Stomach (tissue), 9 donors: ENCODE data around the gene RALBP1. TPM values are rescaled to one million over a fixed set of nuclear protein-coding genes. Genes with fewer than 3 reads are reported as not detected.

ENCODE experiments used
- DNase-seq, 2 donors: peaks; one replicate each; pipeline versions ENCODE4 v3.0.0 to v3.0.0-alpha.2; 2013 to 2019
- H3K27ac ChIP-seq, 5 donors: fragments of 200-600 bp in 4 of 5; sonication (generic) in 4 of 5; one replicate each; pipeline ENCODE4 v1.5.1; 2013 to 2019; ENCODE audit warnings: mild to moderate bottlenecking in 1 of 5, moderate library complexity in 1 of 5
- H3K27me3 ChIP-seq, 3 donors: fragments of 200-600 bp; sonication (generic); one replicate each; pipeline ENCODE4 v1.5.1; 2017 to 2019; ENCODE audit warnings: mixed run types in 1 of 3
- H3K36me3 ChIP-seq, 4 donors: fragments of 200-600 bp; sonication (generic); 1 replicate in 3 of 4; 2 replicates in 1 of 4; pipeline ENCODE4 v1.5.1; 2016 to 2019
- H3K4me1 ChIP-seq, 4 donors: fragments of 200-600 bp; sonication (generic); one replicate each; pipeline ENCODE4 v1.5.1; 2016 to 2019
- H3K4me3 ChIP-seq, 4 donors: fragments of 200-600 bp; sonication (generic) in 3 of 4; one replicate each; pipeline ENCODE4 v1.5.1; 2016 to 2019; ENCODE audit warnings: mild to moderate bottlenecking in 1 of 4
- H3K9me3 ChIP-seq, 4 donors: fragments of 200-600 bp; sonication (generic); one replicate each; pipeline ENCODE4 v1.5.1; 2016 to 2019
- EP300 ChIP-seq: sonication (generic); formaldehyde crosslinking; IDR thresholded peaks from one replicate; pipeline ENCODE4 v1.6.1; 2017; ENCODE audit warnings: antibody characterized with exemption
- POLR2A ChIP-seq, 4 donors: fragments of 450-650 bp; IDR thresholded peaks; one replicate each; pipeline ENCODE4 v1.6.1; 2016; ENCODE audit warnings: antibody characterized with exemption in 4 of 4, control low read depth in 2 of 4, mild to moderate bottlenecking in 1 of 4, moderate library complexity in 1 of 4
- POLR2AphosphoS5 ChIP-seq, 3 donors: sonication (generic); formaldehyde crosslinking; IDR thresholded peaks; one replicate each; pipeline ENCODE4 v1.6.1; 2016; ENCODE audit warnings: antibody characterized with exemption in 3 of 3
- WGBS, 5 donors: extraction: QIAGEN DNeasy Blood & Tissue Kit in 3 of 5; methylation state at CpG; one replicate each; pipeline versions ENCODE4 v1.1.5 to v1.1.7; 2013 to 2018; 5-methylcytosine and 5-hydroxymethylcytosine counted together
- intact Hi-C: fragments of 100-400 bp; cut with DNase I; formaldehyde crosslinking; loops from one replicate; pipeline ENCODE4 v1.15.1; 2023; ENCODE audit warnings: low total_unique reads
- polyA plus RNA-seq, 3 donors: library from polyadenylated mRNA; stranded (reverse); fragments of 200-250 nt; gene quantifications; one replicate each; pipeline ENCODE4 v1.2.3, GENCODE V29; 2013
- total RNA-seq, 5 donors: library from RNA; depleted of rRNA; stranded (reverse); fragments of >200 nt; gene quantifications; one replicate each; pipeline versions ENCODE4 v1.1.0 to v1.2.3, GENCODE V29; 2014 to 2016
- TF ChIP-seq, protein P1 (sequence below), 7 experiments: fragments of 450-650 bp in 4 of 7; fragments of 200-600 bp in 3 of 7; sonication (generic) in 3 of 7; IDR thresholded peaks; one replicate each; pipeline ENCODE4 v1.5.1; 2016 to 2019; ENCODE audit warnings: antibody characterized with exemption in 7 of 7, control low read depth in 2 of 7, mild to moderate bottlenecking in 1 of 7
- donor health status: healthy with polysubstance abuse.
- donor health status: Bipolar disorder and iron deficiency.
- donor health status: healthy.

RALBP1 gene
- total and polyA plus RNA-seq, 8 donors: 15.2 to 182 (median 43.6) TPM

DNA sequence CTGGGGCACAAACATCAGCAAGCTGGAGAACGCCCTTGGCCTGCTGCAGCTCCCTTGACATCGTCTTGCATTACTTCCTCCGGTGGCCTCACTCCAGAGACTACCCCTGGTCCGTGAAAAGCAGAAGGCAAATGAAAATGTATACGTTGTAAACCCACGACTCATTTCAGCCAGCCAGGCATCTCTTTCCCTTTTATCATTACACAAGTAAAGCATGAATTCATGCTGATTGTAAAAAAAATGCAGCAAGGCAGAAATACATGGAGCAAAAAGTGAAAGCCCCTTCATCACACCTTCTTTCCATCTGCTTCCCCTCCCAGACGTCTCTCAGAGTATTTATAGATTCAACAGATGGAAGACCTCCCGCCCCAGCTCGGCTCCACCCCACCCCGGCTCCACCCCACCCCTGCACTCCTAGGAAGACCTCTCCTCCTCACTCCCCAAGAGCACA, 41.6 kb upstream of the RALBP1 start:
- DNase-seq: peak in 1 of 2 donors; percentile 75
- peaks cover 0 to 24% (median 9%) of the 10 kb centered on the region in 4 donors for H3K4me1 ChIP-seq
- H3K4me3 ChIP-seq: no peak overlapping the region
- TF ChIP-seq EP300 (no peak), POLR2A (IDR thresholded peaks at IDR 0.05) (no peak), POLR2AphosphoS5 (IDR thresholded peaks at IDR 0.05) (no peak)
- TF ChIP-seq, protein P1, sequence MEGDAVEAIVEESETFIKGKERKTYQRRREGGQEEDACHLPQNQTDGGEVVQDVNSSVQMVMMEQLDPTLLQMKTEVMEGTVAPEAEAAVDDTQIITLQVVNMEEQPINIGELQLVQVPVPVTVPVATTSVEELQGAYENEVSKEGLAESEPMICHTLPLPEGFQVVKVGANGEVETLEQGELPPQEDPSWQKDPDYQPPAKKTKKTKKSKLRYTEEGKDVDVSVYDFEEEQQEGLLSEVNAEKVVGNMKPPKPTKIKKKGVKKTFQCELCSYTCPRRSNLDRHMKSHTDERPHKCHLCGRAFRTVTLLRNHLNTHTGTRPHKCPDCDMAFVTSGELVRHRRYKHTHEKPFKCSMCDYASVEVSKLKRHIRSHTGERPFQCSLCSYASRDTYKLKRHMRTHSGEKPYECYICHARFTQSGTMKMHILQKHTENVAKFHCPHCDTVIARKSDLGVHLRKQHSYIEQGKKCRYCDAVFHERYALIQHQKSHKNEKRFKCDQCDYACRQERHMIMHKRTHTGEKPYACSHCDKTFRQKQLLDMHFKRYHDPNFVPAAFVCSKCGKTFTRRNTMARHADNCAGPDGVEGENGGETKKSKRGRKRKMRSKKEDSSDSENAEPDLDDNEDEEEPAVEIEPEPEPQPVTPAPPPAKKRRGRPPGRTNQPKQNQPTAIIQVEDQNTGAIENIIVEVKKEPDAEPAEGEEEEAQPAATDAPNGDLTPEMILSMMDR (IDR thresholded peaks at IDR 0.05): no peak
- no peaks in the 10 kb centered on the region for H3K9me3 ChIP-seq
- 32 to 50% (median 45%) methylated on average over 10 of the region's 10 CpGs for WGBS, 5 donors
- no peaks in the 10 kb centered on the region for H3K36me3 ChIP-seq
- no peaks in the 10 kb centered on the region for H3K27me3 ChIP-seq
- H3K27ac ChIP-seq: no peak overlapping the region
- intact Hi-C loops: no loop called here

DNA sequence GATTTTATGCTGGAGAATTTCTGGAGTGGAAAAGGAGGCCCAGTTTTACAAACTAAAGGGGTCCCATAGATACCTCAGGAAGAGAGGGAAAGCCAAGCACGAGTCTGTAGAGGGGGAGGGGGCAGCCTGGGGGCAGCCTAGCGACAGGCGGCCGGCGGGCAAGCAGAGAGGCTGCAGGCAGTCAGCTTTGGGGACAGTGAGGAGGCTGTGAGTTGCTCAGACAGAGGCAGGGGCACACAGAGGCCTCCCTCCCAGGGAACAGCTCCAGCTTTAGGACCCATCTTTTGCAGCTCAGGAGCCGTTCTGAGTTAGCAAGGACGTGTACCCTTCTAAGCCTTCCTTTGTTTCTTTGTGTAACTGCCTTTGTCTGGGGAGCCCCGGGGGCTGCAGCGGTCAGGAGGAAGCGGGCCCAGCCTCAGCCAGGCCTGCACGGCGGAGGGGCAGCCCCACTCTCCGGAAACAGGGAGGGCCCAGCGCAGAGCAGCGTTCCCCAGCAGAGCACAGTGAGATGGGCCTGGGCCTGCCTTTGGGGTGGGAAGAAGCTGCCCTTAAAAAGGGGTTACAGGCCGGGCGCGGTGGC, 41.1 kb upstream of the RALBP1 start:
- no peaks in the 10 kb centered on the region for H3K36me3 ChIP-seq
- no peaks in the 10 kb centered on the region for H3K9me3 ChIP-seq
- 51 to 72% (median 64%) methylated on average over 8 to 18 of the region's 18 CpGs for WGBS, 5 donors
- TF ChIP-seq POLR2A (IDR thresholded peaks at IDR 0.05): no peak
- TF ChIP-seq, protein P1 (IDR thresholded peaks at IDR 0.05): no peak
- TF ChIP-seq POLR2AphosphoS5 (IDR thresholded peaks at IDR 0.05): no peak
- no peak for TF ChIP-seq EP300
- intact Hi-C loops: no loop called here
- no peak overlapping the region for H3K4me3 ChIP-seq
- no peak for DNase-seq
- no peaks in the 10 kb centered on the region for H3K27me3 ChIP-seq
- H3K27ac ChIP-seq: no peak overlapping the region
- H3K4me1 ChIP-seq: peaks cover 0 to 18% (median 7%) of the 10 kb centered on the region in 4 donors

DNA sequence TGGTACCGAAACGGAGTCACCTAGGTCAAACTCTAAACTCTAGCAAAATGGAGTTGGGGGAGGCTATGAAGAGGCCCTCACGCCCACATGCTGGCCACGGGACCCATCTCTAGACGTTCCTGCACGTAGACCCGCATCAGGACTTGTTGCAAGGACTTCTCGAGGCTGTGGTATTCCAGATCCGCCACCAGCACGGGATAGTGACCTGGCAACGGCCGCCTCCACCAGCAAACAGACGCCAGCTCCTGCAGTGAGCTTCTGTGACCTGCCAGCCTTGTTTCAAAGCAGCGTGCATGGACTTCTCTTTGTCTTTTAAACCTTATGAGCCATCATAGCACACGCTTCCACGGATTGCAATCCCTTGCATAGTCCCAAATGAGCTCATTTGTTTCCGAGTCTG, 40.3 kb upstream of the RALBP1 start:
- H3K9me3 ChIP-seq: no peaks in the 10 kb centered on the region
- DNase-seq: no peak
- H3K27me3 ChIP-seq: no peaks in the 10 kb centered on the region
- TF ChIP-seq POLR2AphosphoS5 (IDR thresholded peaks at IDR 0.05) (no peak), EP300 (no peak), POLR2A (IDR thresholded peaks at IDR 0.05) (no peak)
- TF ChIP-seq, protein P1 (IDR thresholded peaks at IDR 0.05): no peak
- intact Hi-C loops: no loop called here
- H3K27ac ChIP-seq: no peak overlapping the region
- peaks cover 0 to 16% (median 7%) of the 10 kb centered on the region in 4 donors for H3K4me1 ChIP-seq
- no peak overlapping the region for H3K4me3 ChIP-seq
- 93 to 98% (median 96%) methylated on average over 17 of the region's 17 CpGs for WGBS, 5 donors
- H3K36me3 ChIP-seq: no peaks in the 10 kb centered on the region

DNA sequence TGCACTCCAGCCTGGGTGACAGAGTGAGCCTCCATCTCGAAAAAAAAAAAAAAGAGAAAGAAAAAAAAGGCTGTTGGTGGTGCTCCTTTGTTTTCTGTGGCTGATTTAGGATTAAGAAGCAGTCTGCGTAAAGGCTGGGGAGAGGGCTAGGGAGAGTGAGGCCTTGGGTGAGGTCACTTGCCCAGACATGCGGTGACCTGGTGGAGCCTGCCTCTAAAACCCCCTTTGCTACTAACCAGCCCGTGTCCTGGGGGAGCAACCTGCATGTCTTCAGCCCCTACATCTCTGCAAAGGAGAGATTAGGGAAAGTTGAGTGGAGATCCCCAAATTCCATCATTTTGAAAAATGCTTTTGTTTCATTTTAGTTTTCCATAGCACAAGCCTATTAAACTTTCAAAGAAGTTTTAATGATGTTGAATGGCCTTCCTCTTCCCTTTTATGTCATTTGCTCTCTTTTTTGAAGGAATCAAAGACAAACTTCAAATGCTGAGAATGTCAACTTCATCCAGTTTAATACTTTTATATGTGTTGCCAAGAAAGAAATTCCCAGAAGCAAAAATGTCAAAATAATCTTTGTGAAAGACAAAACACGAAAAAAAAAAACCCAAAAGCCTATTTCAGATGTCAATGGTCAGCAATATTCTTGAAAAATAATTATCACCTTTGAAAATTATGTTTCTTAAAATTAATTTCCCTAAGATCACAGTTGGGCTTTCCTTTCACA, 38.9 kb upstream of the RALBP1 start:
- no peak overlapping the region for H3K4me3 ChIP-seq
- TF ChIP-seq EP300 (no peak), POLR2AphosphoS5 (IDR thresholded peaks at IDR 0.05) (no peak), POLR2A (IDR thresholded peaks at IDR 0.05) (no peak)
- TF ChIP-seq, protein P1 (IDR thresholded peaks at IDR 0.05): no peak
- WGBS, 5 donors: 72 to 76% (median 76%) methylated on average over 5 of the region's 5 CpGs
- H3K4me1 ChIP-seq: peaks cover 0 to 16% (median 7%) of the 10 kb centered on the region in 4 donors
- H3K9me3 ChIP-seq: no peaks in the 10 kb centered on the region
- H3K27me3 ChIP-seq: no peaks in the 10 kb centered on the region
- intact Hi-C loops: no loop called here
- no peak overlapping the region for H3K27ac ChIP-seq
- no peaks in the 10 kb centered on the region for H3K36me3 ChIP-seq
- DNase-seq: no peak
